Activated CD8-positive, alpha-beta memory T cell treated with anti-CD3 and anti-CD28 coated beads, Interleukin-2, amount 50 U/mL, for 1 hour (primary cell): ENCODE results near the gene KRT78.
"Not testable (repeated sequence)": the region's sequence is repeated elsewhere in the genome, so short reads cannot be mapped to it uniquely, and the experiment has no call there.

ENCODE experiments used
- DNase-seq: peaks from one replicate; pipeline ENCODE4 v3.0.0-alpha.2; 2020; ENCODE audit errors: extremely low read depth

Gene KRT78

GRCh38 chr12:52796429-52796794 is 52.4 kb downstream of the KRT78 start:
- DNase-seq, result no peak

DNA sequence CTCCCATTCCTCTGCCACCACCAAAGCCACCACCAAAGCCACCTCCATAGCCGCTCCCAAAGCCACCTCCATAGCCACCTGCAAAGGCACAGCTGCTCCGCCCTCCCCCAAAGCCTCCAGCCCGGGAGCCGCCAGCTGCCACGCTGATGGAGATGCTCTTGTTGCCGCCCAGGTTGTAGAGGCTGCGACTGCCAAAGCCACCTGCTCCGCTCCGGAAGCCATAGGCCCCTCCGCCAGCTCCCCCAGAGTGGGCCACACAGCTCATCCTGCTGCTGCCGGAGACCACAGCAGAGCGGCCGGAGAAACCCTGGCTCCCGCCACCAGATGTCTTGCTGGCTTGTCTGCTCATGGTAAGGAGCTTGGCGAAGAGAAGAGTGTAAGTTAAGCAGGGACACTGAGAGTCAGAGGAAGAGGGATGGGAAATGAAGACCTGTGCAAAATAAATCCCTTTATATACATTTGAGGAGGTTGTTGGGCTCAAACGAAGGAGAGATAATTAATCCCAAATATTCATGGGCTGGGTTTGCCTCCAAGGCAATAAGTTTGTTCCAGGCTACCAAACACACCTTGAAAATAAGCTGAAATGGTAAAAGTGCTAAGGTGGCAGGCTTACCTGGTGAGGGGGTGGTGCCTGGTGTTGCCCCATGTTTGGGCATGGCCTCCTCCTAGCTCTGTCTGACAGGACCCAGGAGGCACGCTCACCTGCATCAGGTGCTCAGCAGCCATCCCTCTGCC is 52.9 kb downstream of the KRT78 start, which contains the start of gene KRT3:
Gene KRT3, minus strand, starts transcription at position 424 of the 735 bp plus-strand sequence. Its CDS starts 75 bp downstream, at position 349.
- no peak for DNase-seq

GRCh38 chr12:52795332-52795674 is 53.5 kb downstream of the KRT78 start:
- not testable (repeated sequence) for DNase-seq

GRCh38 chr12:52794479-52795331 is 54.1 kb downstream of the KRT78 start:
- DNase-seq, result no peak

DNA sequence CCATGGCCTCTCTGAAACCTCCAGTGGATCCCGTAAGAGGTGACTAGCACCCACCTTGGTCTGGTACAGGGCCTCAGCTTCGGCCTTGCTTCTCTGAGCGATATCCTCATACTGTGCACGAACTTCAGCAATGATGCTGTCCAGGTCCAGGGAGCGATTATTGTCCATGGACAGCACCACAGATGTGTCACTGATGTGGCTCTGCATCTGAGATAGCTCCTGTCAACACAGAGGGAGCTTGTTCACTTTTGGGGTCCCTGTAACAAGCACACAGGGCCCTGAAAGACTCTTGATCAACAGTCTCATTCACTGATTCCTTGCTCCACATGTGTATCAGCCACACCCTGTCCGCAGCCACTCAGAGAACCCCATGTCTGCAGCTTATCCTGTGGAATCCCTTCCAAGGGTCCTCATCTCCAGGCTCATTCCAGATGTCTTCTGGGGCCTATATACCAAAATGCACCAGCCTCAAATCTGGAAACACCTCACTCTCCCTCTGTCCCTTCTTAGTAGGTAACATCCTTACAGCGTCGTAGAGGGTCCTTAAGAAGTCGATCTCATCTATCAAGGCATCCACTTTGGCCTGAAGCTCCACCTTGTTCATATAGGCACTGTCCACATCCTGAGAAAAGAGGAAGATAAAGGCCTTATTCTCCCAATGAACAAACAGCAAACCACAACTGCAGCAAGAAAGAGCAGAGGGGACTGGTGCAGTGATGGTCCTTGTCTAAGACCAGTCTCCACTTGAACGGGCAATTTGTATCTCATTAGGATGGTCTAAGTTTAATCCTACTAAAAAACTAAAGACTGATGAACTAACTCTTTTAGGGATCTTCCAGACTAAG is 56.4 kb downstream of the KRT78 start:
- DNase-seq, result no peak

DNA sequence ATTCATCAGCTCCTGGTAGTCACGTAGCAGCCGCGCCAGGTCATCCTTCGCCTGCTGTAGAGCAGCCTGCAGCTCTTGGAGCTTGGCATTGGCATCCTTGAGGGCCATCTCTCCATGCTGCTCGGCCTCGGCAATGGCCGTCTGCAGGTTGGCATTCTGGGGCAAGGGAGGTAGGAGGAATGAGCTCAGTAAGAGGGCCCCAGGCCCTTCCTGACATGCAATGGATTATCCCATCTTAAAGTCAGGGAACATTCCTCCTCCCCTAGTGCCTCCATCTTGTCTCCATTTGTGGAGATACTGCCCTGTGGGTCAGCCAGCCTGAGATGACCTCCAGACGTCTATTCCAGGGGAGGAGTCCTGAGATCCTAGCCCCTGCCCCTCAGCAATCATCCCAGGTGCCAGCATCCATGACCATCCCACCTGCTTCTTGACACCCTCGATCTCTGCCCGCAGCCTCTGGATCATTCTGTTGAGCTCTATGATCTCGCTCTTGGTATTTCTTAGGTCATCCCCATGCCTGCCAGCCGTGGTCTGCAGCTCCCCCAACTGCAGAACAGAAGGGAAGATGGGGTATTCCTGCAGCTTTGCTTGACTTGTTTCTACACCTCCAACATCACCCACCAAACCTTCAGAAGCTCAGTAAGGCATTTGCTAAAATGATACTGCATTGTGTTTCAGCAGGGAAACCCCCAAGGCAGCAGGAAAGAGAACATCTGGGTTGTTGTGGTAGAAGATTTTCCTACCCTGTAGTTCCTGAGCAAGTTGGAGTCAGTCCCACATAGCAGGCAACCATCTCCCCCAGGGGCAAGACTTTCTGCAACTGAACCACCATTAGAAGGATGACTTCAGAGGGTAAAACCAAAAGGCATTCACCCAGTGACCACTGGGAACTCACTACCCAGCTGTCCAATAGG is 57.3 kb downstream of the KRT78 start:
- no peak for DNase-seq

DNA sequence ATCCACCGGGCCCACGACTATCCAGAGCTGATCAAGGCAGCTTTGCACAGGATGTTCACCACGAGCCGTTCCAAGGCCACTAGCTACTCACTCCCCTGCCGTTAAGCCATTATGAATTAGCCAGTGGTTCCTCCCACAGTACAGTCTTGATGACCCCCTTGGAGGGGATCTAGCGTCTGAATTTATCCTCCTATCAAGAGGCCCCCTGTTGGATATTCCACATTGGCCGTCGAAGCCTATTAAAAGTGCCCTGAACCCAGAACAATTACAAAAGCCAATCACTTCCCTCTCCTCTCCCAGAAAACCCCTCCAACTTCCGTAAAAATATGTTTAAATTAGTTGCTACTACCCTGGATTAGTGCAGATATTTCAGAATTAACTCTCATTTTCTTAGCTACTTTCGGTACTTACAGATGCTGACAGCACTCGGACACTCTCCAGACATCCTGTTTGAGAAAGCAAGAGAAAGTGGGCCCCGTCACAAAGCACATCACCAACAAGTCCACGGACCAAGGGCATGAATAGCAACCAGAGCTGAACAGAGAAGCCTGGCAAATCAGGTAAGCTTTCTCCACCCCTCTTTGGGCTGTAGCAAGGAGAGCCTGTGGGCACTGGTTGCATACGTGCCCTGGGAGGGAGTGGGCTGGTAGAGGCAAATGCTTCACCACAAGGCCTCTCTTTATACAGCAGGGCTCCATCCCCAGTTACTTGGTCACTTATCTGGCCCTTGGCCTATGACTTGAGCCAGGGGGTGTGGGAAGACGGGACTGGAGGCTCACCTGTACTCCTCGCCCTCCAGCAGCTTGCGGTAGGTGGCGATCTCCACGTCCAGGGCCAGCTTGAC is 58.1 kb downstream of the KRT78 start:
- DNase-seq, result no peak

DNA sequence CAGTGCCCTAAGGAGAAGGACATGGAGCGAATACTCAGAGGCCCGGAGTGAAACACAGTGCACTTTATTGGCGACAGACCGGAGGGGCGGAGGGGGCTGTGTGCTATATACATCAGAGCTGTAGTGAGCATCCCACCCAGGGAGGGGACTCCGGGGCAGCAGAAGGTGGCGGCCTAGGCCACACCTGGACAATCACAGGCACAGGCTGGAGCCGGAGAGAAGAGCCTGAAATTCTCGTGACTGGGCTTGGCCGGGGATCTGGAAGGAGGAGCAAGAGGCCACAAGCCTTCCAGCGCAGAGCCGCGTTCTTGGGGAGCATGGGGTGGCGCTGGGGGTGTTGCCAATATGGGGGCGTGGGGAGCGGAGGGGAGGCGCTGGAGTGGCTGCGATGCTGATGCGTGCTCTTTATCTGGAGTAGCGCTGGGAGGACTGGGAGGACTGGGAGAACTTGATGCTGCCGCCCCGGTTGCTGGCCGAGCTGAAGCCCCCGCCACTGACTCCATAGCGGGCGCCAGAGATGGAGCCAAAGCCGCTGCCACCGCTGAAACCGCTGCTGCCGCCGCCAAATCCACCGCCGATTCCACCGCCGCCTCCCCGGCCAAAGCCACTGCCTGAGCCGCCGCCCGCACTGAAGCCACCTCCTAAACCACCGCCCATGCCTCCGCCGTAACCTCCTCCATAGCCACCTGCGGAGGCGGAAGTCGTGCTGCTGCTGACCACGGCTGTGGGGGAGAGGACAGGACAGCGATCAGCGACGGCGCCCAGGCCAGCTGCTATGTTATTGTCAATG is 59.0 kb downstream of the KRT78 start:
- no peak for DNase-seq

GRCh38 chr12:52788876-52789636 is 59.7 kb downstream of the KRT78 start:
- no peak for DNase-seq

DNA sequence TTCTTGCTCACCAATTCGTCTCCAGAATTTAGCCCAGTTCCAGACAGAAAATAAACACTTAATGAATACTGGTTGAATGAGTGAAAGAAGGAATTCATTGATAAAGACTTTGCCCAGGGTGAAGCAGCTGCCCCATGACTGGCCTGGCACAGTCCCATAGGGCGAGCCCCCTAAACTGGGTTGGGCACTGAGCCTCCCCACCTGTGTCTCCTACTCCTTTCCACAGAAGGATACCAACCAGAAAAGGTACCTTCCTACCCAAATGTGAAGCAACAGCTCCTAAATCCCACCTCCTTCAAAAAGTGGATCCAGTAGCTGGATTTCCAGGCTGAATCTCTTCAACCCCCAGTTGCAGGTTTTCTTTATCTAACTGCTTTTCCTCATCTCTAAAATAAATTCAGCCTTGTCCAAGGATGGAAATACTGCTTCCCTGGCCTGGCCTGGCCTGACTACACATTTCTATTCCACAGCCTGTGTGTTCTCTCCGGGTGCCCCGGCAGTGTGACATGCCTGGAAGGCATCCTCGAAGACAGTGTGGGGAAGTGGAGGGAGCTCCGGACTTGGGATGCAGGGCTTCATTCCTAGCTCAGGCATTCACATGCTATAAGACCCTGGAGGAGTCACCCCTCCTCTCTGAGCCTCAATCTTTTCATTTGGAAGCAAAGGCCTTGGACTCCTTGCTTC is 60.5 kb downstream of the KRT78 start:
- no peak for DNase-seq
